Heart left ventricle (tissue), 16 donors: Measurements from ENCODE around the gene NOL7. TPM values are rescaled to one million over a fixed set of nuclear protein-coding genes. Genes with fewer than 3 reads are reported as not detected.

Experiments
- ATAC-seq, 4 donors: fragments of 200-7000 bp; cut with Tn5 transposase; one replicate each; pipeline ENCODE4 v1.9.1; 2020 to 2022; ENCODE audit warnings: moderate library complexity in 4 of 4, mild to moderate bottlenecking in 3 of 4, moderate number of reproducible peaks in 1 of 4
- DNase-seq, 5 donors: peaks; one replicate each; pipeline ENCODE4 v3.0.0-alpha.2; 2020
- H3K27ac ChIP-seq, 12 donors: fragments of 200-600 bp; sonication (generic) in 4 of 12; one replicate each; pipeline versions ENCODE4 v1.5.0 to v1.8.0; 2016 to 2022; ENCODE audit warnings: mild to moderate bottlenecking in 2 of 12
- H3K27me3 ChIP-seq, 9 donors: fragments of 200-600 bp; sonication (generic) in 2 of 9; one replicate each; pipeline versions ENCODE4 v1.5.1 to v1.8.0; 2016 to 2022; ENCODE audit warnings: mild to moderate bottlenecking in 3 of 9
- H3K36me3 ChIP-seq, 9 donors: fragments of 200-600 bp; sonication (generic) in 2 of 9; one replicate each; pipeline versions ENCODE4 v1.5.0 to v1.8.0; 2018 to 2022; ENCODE audit warnings: mild to moderate bottlenecking in 2 of 9
- H3K4me1 ChIP-seq, 12 donors: fragments of 200-600 bp; sonication (generic) in 4 of 12; one replicate each; pipeline versions ENCODE4 v1.5.0 to v1.8.0; 2016 to 2022; ENCODE audit warnings: mild to moderate bottlenecking in 3 of 12
- H3K4me3 ChIP-seq, 12 donors: fragments of 200-600 bp; sonication (generic) in 4 of 12; one replicate each; pipeline versions ENCODE4 v1.5.0 to v1.8.0; 2017 to 2022; ENCODE audit warnings: mild to moderate bottlenecking in 9 of 12, moderate library complexity in 4 of 12
- H3K9me3 ChIP-seq, 12 donors: fragments of 200-600 bp; sonication (generic) in 4 of 12; one replicate each; pipeline versions ENCODE4 v1.5.0 to v1.8.0; 2016 to 2022; ENCODE audit warnings: mild to moderate bottlenecking in 1 of 12
- CTCF ChIP-seq, 12 donors: fragments of 200-600 bp; sonication (generic) in 4 of 12; IDR thresholded peaks; one replicate each; pipeline versions ENCODE4 v1.5.0 to v1.8.0; 2018 to 2022; ENCODE audit warnings: antibody characterized with exemption in 12 of 12, mild to moderate bottlenecking in 5 of 12
- POLR2A ChIP-seq, 2 donors: fragments of 450-650 bp; IDR thresholded peaks; one replicate each; pipeline ENCODE4 v1.6.1; 2017; ENCODE audit warnings: antibody characterized with exemption in 2 of 2, mild to moderate bottlenecking in 2 of 2, moderate library complexity in 2 of 2
- WGBS, 4 donors: extraction: QIAGEN DNeasy Blood & Tissue Kit in 2 of 4; methylation state at CpG; one replicate each; pipeline versions ENCODE4 v1.1.5 to v1.1.7; 2013 to 2018; 5-methylcytosine and 5-hydroxymethylcytosine counted together
- intact Hi-C, 10 donors: fragments of 100-400 bp; cut with DNase I; formaldehyde crosslinking; loops; one replicate each; pipeline versions ENCODE4 v1.11.1 to v1.14.2; 2022
- polyA plus RNA-seq, 2 donors: library from polyadenylated mRNA; stranded (reverse); fragments of 200-250 nt; gene quantifications; one replicate each; pipeline ENCODE4 v1.2.3, GENCODE V29; 2013
- total RNA-seq, 9 donors: library from RNA; depleted of rRNA in 2 of 9; stranded (reverse); fragments of >200 nt in 2 of 9; fragmentation: NEBNext Ultra II Directional in 3 of 9; extraction: Animal tissue kit (Norgen Biotek cat#: 25700) in 3 of 9; gene quantifications; one replicate each; pipeline versions ENCODE4 v1.1.0 to v1.2.4, GENCODE V29; 2016 to 2023
- donor health status: ischemic (EF 13 %, LVEDD 7.1; RV severe dilation, severe dysfunction).
- donor health status: healthy with polysubstance abuse.
- donor health status: DM: no; HTN: yes; CAD: no.
- donor health status: DM: no; HTN: no; CAD: no.
- donor health status: ischemic (EF 25% LVEDD 6.9; RV normal size, moderate dysfunction).
- donor health status: ischemic (EF 25% LVEDD 5.7; RV mildly dilated, moderate dysfunction).
- donor health status: healthy.
- donor health status: DM: yes; HTN: yes; CAD: no.
- donor health status: ischemic (EF 35%, LVEDD 5.7; RV mildly dilated, moderate dysfunction).
- donor health status: nonischemic (EF 11% LVEDD 7.7; RV severe dilation, severe dysfunction).
- donor health status: DM: yes; HTN: yes; CAD: no.
- donor health status: PGD.
- donor health status: ischemic (EF 29% LVEDD 5.4; RV normal size, mild dysfunction).
- donor health status: nonischemic (EF 23%, LVEDD 6.1; RV moderate dilation, normal function).

The NOL7 gene
- total and polyA plus RNA-seq, 11 donors, result 38.6 to 124 (median 54.6) TPM

GRCh38 chr6:13649393-13649792 lies 34.3 kb downstream of the NOL7 start:
- peaks cover 0 to 31% (median 15%) of the 10 kb centered on the region in 9 donors for H3K36me3 ChIP-seq
- DNase-seq (no peak), ATAC-seq (no peak)
- no peak overlapping the region for H3K27ac ChIP-seq
- no peak for TF ChIP-seq CTCF (IDR thresholded peaks at IDR 0.05)
- TF ChIP-seq POLR2A (IDR thresholded peaks at IDR 0.05), result no peak
- H3K9me3 ChIP-seq, result no peaks in the 10 kb centered on the region
- H3K27me3 ChIP-seq, result no peaks in the 10 kb centered on the region
- H3K4me3 ChIP-seq, result no peak overlapping the region
- intact Hi-C loops, result loop anchor here in 3 of 10 donors (10.0 kb wide), 3 partner anchors 45 to 115 kb away; no protein-coding TSS in a partner anchor
- 96 to 97% (median 97%) methylated on average over 4 of the region's 4 CpGs for WGBS, 4 donors
- H3K4me1 ChIP-seq, result peaks cover 0 to 11% (median 0%) of the 10 kb centered on the region in 12 donors

- no peak overlapping the region for H3K4me3 ChIP-seq
- 79 to 94% (median 91%) methylated on average over 2 of the region's 2 CpGs for WGBS, 4 donors
- H3K27me3 ChIP-seq, result no peaks in the 10 kb centered on the region
- no peaks in the 10 kb centered on the region for H3K9me3 ChIP-seq
- no peak overlapping the region for H3K27ac ChIP-seq
- peaks cover 0 to 25% (median 9%) of the 10 kb centered on the region in 9 donors for H3K36me3 ChIP-seq
- DNase-seq, result no peak
- H3K4me1 ChIP-seq, result peaks cover 0 to 15% (median 0%) of the 10 kb centered on the region in 12 donors
- TF ChIP-seq CTCF (IDR thresholded peaks at IDR 0.05), result no peak
- no peak for TF ChIP-seq POLR2A (IDR thresholded peaks at IDR 0.05)
- intact Hi-C loops, result no loop called here
- ATAC-seq, result no peak
Measured at GRCh38 chr6:13653296-13653695, 38.2 kb downstream of the NOL7 start.

GRCh38 chr6:13654496-13654895 lies 39.4 kb downstream of the NOL7 start:
- H3K4me1 ChIP-seq, result peaks cover 0 to 18% (median 3%) of the 10 kb centered on the region in 12 donors
- no peaks in the 10 kb centered on the region for H3K9me3 ChIP-seq
- H3K4me3 ChIP-seq, result no peak overlapping the region
- ATAC-seq (no peak), DNase-seq (no peak)
- TF ChIP-seq POLR2A (IDR thresholded peaks at IDR 0.05) (no peak), CTCF (IDR thresholded peaks at IDR 0.05) (no peak)
- no peaks in the 10 kb centered on the region for H3K27me3 ChIP-seq
- intact Hi-C loops, result no loop called here
- no peak overlapping the region for H3K27ac ChIP-seq
- peaks cover 0 to 25% (median 9%) of the 10 kb centered on the region in 9 donors for H3K36me3 ChIP-seq

GRCh38 chr6:13655700-13656099 lies 40.6 kb downstream of the NOL7 start:
- H3K9me3 ChIP-seq, result no peaks in the 10 kb centered on the region
- ATAC-seq (no peak), DNase-seq (no peak)
- 76 to 84% (median 81%) methylated on average over 1 of the region's 1 CpG for WGBS, 4 donors
- no peak overlapping the region for H3K27ac ChIP-seq
- H3K4me1 ChIP-seq, result peaks cover 0 to 30% (median 14%) of the 10 kb centered on the region in 12 donors
- H3K36me3 ChIP-seq, result peaks cover 0 to 19% (median 4%) of the 10 kb centered on the region in 9 donors
- no peak overlapping the region for H3K4me3 ChIP-seq
- intact Hi-C loops, result no loop called here
- TF ChIP-seq CTCF (IDR thresholded peaks at IDR 0.05) (no peak), POLR2A (IDR thresholded peaks at IDR 0.05) (no peak)
- H3K27me3 ChIP-seq, result no peaks in the 10 kb centered on the region
